C4-2B (cell line): ENCODE measurements around the gene RARG.

Experiments used
- ZFX ChIP-seq: fragments of 450-650 bp; IDR thresholded peaks from 2 replicates; pipeline ENCODE4 v1.6.1; 2017
- TF ChIP-seq, protein P1 (sequence below): fragments of 450-650 bp; conservative IDR thresholded peaks from 2 replicates; pipeline ENCODE4 v1.5.1; 2017; ENCODE audit warnings: mild to moderate bottlenecking

GRCh38 chr12:53194973-53195372, 37.0 kb downstream of the RARG start:
- TF ChIP-seq, protein P1, sequence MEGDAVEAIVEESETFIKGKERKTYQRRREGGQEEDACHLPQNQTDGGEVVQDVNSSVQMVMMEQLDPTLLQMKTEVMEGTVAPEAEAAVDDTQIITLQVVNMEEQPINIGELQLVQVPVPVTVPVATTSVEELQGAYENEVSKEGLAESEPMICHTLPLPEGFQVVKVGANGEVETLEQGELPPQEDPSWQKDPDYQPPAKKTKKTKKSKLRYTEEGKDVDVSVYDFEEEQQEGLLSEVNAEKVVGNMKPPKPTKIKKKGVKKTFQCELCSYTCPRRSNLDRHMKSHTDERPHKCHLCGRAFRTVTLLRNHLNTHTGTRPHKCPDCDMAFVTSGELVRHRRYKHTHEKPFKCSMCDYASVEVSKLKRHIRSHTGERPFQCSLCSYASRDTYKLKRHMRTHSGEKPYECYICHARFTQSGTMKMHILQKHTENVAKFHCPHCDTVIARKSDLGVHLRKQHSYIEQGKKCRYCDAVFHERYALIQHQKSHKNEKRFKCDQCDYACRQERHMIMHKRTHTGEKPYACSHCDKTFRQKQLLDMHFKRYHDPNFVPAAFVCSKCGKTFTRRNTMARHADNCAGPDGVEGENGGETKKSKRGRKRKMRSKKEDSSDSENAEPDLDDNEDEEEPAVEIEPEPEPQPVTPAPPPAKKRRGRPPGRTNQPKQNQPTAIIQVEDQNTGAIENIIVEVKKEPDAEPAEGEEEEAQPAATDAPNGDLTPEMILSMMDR: no peak
- TF ChIP-seq ZFX: no peak
